Stimulated activated CD8-positive, alpha-beta memory T cell treated with anti-CD3 and anti-CD28 coated beads, Interleukin-12 subunit alpha, Interleukin-12 subunit beta, amount 100 ng/mL, for 1 hour (primary cell): Measurements from ENCODE around the gene ERCC6L2.

ENCODE experiments used
- DNase-seq: peaks from one replicate; pipeline ENCODE4 v3.0.0-alpha.2; 2020; ENCODE audit warnings: low read depth

Gene ERCC6L2

DNA sequence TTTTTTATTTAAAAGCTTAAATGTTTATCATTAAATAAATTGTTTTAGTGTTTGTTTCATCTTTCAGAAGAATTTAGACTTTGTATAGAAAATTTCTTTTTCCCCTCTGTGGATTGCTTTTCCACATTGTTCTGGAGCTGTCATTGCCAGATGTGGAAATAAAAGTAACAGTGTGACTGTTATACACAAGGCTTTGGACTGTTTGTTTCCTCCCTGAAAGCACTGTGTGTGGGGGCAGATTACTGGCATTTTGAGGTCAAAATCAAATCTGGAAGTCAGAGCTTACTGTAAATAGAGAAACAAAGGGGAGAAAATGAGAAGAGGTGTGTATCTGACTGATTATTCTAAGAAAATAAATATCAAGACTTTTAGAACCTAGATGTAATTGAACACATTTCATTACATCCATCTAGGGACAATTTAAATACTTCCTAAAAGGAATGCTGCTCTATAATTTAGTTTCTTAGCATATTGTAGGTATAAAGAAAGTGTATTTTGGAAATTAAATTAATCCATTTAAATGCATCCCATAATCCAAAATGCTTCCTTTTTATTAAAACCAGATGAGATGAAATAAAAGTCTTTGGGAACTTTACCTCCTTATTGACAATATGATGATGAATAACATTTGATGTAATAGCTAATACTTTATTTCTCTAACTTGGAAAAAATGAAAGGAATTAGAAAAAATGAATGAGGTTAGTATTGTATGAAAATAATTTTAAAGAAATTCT, 51.9 kb downstream of the ERCC6L2 start:
- no peak for DNase-seq

DNA sequence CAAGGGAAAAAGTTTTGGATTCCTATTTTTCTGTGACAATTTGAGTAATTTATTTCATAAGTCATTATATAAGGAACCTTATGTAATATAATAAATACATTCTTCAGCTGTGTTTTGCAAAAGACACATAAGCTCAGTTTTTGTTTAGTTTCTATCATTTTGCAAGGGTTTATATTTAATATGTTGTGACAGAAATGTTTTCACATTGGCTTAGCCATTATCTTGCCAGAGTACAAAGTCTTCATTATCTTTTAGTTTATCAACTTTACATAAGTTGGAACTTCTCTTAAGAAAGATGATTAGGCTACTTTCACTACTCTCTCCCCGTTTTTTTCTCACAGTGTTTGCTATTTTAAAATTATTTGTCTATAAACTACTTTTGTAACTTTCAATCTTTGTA, 54.8 kb downstream of the ERCC6L2 start:
- no peak for DNase-seq

DNA sequence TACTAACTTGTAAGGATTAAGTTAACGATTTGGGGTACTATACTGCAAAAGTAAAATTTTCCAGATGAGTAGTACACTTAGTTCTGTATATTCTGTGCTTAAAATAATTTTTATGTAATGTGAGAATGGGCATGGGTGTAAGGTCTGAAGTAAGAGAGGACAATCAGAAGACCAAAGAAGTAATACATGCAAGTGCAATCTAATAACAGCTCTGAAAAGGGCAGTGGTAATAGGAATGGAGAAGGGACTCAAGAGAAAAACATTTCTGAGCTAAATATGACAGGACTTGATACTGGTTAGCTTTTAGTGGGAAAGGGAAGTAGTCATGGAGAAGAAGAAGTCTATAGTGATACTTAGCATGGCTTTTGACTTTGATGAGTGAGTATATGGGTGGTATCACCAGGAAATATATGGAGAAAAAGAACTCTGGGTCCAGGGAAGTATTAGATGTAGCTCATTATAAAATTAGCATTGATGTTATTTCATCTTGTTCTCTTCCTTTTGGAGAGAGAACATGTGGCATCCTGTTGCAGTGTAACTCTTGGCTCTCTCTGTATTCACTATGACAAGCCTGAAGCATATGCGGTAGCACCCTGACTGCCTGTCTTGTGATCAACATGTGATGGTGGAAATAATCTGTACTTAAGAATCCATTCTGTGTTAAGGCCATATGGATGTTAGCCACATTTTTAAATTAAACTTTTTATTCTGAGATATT, 60.5 kb downstream of the ERCC6L2 start:
- DNase-seq = no peak

DNA sequence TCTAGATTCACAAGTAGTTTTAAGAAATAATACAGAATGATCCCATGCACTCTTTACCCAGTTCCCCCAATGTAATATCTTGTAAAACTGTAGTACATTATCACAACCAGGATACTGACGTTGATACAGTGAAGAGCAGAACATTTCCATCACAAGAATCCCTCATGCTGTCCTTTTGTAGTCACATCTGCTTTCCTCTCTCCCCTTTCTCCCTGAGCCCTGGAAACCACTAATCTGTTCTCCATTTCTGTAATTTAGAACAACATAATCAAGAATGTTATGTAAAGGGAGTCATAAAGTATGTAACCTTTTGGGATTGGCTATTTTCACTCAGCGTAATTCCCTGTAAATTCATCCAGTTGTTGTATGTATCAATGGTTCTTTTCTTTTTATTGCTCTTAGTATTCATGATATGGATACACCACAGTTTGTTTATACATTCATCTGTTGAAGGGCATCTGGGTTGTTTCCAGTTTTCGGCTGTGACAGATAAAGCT, 61.1 kb downstream of the ERCC6L2 start:
- no peak for DNase-seq

- no peak for DNase-seq
Measured at GRCh38 chr9:95937131-95937530, 61.6 kb downstream of the ERCC6L2 start.

DNA sequence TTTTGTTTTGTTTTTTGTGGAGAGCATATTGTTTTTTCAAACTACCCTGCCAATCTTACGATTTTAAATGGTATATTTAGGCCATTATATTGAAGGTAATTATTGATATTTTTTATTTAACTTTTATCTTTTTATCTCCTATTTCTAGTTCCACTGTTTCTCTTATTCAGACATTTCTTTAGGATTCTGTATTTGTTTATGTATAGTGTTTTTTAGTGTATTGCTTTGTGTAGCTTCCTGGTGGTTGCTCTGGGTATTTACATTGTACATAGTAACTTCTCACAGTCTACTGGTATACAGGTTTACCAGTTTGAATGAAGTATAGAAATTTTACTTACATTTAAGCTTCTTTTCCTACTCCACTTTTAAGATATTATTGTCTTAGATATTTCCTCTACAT, 63.2 kb downstream of the ERCC6L2 start:
- no peak for DNase-seq

- DNase-seq = no peak
Measured at GRCh38 chr9:95939472-95939871, 64.0 kb downstream of the ERCC6L2 start.

DNA sequence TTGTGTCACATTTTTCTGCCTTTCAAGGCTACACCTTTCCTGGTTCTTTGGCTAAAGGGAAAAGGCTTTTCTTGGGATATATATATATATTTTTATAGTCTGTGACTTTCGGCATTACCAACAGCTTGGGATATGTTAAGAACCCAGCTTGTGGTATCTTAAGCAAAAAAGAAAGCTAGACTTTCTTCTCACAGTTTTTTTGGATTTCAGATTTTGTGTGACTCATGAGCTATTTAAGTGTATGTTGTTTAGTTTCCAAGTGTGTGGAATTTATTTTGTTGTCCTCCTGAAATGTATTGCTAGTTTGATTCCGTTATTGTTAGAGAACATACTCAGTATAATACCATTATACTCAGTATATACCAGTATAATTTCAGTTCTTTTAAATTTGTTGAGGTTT, 64.8 kb downstream of the ERCC6L2 start:
- DNase-seq = no peak

- no peak for DNase-seq
Measured at GRCh38 chr9:95942016-95942415, 66.5 kb downstream of the ERCC6L2 start.

DNA sequence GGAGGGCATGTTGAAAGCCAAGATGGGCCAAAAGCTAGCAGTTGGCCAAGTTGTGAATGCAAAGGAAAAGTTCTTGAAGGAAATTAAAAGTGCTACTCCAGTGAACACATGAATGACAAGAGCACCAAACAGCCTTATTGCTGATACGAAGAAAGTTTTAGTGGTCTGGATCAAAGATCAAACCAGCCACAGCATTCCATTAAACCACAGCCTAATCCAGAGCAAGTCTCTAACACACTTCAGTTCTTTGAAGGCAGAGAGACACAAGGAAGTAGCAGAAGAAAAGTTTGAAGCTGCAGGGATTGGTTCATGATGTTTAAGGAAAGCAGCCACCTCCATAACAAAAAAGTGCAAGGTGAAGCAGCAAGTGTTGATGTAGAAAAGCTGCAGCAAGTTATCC, 71.6 kb downstream of the ERCC6L2 start:
- no peak for DNase-seq

DNA sequence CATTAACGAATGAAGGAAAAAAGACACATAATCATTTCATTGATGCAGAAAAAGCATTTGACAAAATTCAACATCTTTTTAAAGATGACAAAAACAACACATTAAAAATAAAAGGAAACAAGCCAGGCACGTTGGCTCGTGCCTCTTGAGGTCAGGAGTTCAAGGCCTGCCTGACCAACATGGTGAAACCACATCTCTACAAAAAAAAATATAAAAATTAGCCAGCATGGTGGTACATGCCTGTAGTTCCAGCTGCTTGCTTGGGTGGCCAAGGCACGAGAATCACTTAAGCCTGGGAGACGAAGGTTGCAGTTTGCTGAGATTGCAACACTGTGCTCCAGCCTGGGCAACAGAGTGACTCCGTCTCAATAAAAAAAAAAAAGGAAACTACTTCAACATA, 77.0 kb downstream of the ERCC6L2 start:
- DNase-seq = no peak

- no peak for DNase-seq
Measured at GRCh38 chr9:95953986-95954385, 78.5 kb downstream of the ERCC6L2 start.

DNA sequence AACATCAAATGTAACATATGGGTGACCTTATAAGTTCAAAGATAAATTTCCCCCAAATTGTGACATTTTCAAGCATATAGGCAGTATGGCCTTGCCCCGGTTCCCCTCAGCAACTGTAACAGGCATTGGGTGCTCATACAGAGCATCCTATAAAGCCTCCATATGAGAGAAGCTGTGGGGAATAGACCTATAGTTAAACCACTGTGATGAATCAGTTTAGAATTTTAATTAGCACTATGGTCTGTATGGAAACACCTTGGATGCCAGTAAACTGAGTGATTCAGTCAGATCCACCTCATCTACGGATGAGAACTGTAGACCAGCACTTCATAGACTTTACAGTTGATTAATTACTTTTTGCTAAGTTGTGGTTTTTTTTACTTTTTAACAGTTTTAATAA, 79.4 kb downstream of the ERCC6L2 start:
- no peak for DNase-seq

- no peak for DNase-seq
Measured at GRCh38 chr9:95962936-95963335, 87.4 kb downstream of the ERCC6L2 start.

DNA sequence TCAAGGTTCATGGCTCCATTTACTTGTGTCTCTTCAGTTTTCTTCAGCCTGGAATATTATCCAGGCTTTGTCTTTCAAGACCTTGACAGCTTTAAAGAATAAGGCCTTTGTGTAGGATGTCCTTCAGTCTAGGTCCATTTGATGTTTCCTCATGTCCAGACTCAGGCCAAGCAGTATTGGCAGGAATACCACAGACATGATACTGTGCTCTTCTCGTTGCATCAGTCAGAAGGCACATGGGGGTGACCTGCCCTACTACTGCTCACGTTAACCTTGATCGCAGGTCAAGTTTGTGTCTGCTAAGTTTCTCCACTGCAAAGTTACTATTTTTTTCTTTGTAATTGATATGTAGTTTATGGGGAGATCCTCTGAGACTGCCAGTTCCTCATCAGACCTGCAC, 88.2 kb downstream of the ERCC6L2 start:
- DNase-seq = no peak

DNA sequence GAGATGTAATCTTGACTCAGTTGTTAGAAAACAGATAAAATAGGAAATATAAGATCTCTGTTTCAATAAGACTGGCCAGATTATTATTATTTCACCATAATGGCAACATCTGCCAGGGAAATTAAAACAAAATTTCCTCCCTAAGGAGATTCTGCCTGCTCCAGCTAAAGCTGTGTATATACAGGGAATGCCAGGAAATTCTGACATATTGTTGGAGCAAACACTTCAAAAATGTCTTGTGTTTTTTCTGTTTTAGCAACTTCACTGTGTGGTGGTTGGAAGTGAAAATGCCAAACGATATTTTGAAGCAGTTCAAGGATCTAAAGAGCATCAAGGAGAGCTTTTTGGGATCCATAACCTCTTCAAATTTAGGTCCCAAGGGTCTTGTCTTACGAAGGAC, 90.8 kb downstream of the ERCC6L2 start:
- DNase-seq = no peak

DNA sequence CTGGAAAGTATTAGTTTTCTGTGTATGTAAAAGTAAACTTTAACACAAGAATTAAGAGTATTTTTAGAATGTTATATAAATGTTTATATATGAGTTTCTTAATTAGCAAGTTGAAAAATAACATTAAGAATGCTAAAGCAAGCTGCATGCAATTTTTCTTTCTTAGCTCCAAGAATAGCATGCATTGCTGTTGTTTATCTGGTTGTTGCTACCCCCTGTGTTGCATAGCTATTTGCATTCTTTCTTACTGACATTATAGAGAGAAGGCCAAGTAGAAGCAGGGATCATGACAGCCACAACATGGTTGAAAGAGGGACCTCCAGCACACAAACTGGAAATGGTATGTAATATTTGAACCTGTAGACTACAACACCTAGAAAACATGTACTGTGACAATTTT, 94.8 kb downstream of the ERCC6L2 start:
- DNase-seq = no peak

- no peak for DNase-seq
Measured at GRCh38 chr9:95971815-95972214, 96.3 kb downstream of the ERCC6L2 start.

DNA sequence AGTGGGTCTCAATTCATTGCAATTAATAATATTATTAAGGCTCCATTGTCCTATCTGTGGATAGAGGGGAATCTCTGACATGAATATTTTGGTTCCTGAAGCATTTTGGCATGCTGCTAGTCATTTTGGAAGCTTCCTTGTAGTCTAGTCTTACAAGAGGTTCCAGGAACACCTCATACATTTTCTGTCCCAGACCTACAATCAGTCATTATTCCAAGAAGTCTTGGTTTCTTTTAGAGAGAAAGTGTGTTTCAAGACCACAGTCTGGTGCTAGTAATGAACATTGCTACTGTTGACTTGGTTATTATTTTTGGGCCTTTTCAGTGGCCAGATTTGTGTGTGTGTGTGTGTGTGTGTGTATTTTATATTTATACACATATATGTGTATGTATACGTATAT, 98.9 kb downstream of the ERCC6L2 start:
- DNase-seq = no peak

DNA sequence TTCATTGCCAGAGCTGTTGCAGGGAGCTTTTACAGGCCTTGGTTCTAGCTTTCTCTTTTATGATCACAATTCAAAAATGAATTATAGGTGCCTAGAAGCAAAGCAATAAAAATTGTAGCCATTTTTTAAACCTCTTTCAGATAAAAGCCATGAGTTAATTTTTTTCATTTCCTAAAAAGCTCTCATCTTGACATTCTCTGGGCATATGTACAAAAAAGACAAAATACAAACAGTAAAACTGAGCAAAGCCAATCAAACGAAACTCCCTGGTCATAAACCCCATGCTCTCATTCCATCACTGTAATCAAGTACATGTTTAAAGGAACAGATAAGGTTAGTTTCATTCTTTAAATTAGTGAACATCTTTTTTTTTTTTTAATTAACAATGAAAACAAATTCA, 101.9 kb downstream of the ERCC6L2 start:
- no peak for DNase-seq

- DNase-seq = no peak
Measured at GRCh38 chr9:95978106-95978505, 102.6 kb downstream of the ERCC6L2 start.

DNA sequence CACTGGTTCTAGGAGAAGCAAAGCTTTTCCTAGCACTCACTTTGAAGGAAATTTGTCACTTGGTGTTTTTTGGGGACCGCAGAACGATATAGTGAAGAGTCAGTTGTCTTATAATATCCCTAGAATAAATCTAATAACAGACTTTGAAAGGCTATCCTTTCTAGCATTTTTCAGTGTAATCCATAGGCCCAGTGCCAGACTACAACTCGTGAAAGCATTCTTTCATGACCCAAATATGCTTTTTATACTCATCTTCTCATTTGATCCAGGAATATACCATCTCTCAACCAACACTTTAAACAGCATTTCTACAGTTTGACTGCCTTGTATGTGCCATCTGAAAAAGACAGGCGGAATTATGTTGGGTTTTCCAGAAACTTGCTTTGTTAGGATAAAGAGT, 104.0 kb downstream of the ERCC6L2 start:
- no peak for DNase-seq

GRCh38 chr9:95980262-95981125, 105.0 kb downstream of the ERCC6L2 start:
- no peak for DNase-seq
